Osteoblast (primary cell): ENCODE measurements around the gene FAF1. TPM values are rescaled to one million over a fixed set of nuclear protein-coding genes. Genes with fewer than 3 reads are reported as not detected.
A peak's percentile ranks its signal among the peaks of the same experiment; 100 is the strongest.

Experiments used
- DNase-seq: peaks from one replicate; pipeline ENCODE4 v3.0.0; 2011; ENCODE audit warnings: low spot score, mixed read lengths; ENCODE audit not compliant: insufficient read length; ENCODE audit errors: missing footprints
- H2AFZ ChIP-seq: 2 replicates; pipeline ENCODE4 v1.6.0; 2011; ENCODE audit warnings: mild to moderate bottlenecking, low read length
- H3K27ac ChIP-seq: 2 replicates; pipeline ENCODE4 v1.5.1; 2011; ENCODE audit warnings: mild to moderate bottlenecking, low read depth, low read length, moderate library complexity
- H3K27me3 ChIP-seq: 2 replicates; pipeline ENCODE4 v1.6.0; 2012; ENCODE audit warnings: mild to moderate bottlenecking, control low read depth, inconsistent platforms, low read length, moderate library complexity; ENCODE audit not compliant: insufficient read depth
- H3K36me3 ChIP-seq: 2 replicates; pipeline ENCODE4 v1.5.1; 2011; ENCODE audit warnings: mild to moderate bottlenecking, low read length, control low read depth, moderate library complexity; ENCODE audit not compliant: insufficient read depth
- H3K4me1 ChIP-seq: 2 replicates; pipeline ENCODE4 v1.5.1; 2011; ENCODE audit warnings: mild to moderate bottlenecking, low read length, control low read depth, moderate library complexity; ENCODE audit not compliant: insufficient read depth
- H3K4me2 ChIP-seq: 2 replicates; pipeline ENCODE4 v1.6.0; 2011; ENCODE audit warnings: mild to moderate bottlenecking, low read length; ENCODE audit not compliant: insufficient read depth
- H3K4me3 ChIP-seq: fragments of 200-600 bp; sonication (generic); 3 replicates; pipeline ENCODE4 v1.5.1; 2012; ENCODE audit warnings: mild to moderate bottlenecking, low read length, inconsistent platforms; ENCODE audit not compliant: insufficient read depth
- H3K79me2 ChIP-seq: 2 replicates; pipeline ENCODE4 v1.6.0; 2012; ENCODE audit warnings: mild to moderate bottlenecking, low read length, control low read depth, inconsistent platforms; ENCODE audit not compliant: insufficient read depth
- H3K9me3 ChIP-seq: 2 replicates; pipeline ENCODE4 v1.5.1; 2011; ENCODE audit warnings: low read depth, low read length, control low read depth
- H4K20me1 ChIP-seq: 2 replicates; pipeline ENCODE4 v1.6.0; 2012; ENCODE audit warnings: mild to moderate bottlenecking, low read length, control low read depth; ENCODE audit not compliant: insufficient read depth
- total RNA-seq: library from RNA; depleted of rRNA; stranded (reverse); fragments of >200 nt; gene quantifications from 2 replicates; pipeline ENCODE4 v1.2.3, GENCODE V29; 2012
- TF ChIP-seq, protein P1 (sequence below): IDR thresholded peaks from 2 replicates; pipeline ENCODE4 v1.5.1; 2011; ENCODE audit warnings: mild to moderate bottlenecking, low read depth, low read length, moderate library complexity; ENCODE audit errors: extremely low read depth

Gene FAF1
- total RNA-seq, 1 donor, result 40.5 TPM

GRCh38 chr1:50968158-50968820 is 8.2 kb upstream of the FAF1 start:
- Histone ChIP-seq H3K79me2 (peaks cover 46% of the 10 kb centered on the region), H4K20me1 (no peaks in the 10 kb centered on the region), H3K27me3 (no peaks in the 10 kb centered on the region), H3K4me1 (peaks cover 7% of the 10 kb centered on the region), H2AFZ (peak overlapping the region; percentile 97), H3K27ac (peak overlapping the region; percentile 98), H3K9me3 (no peaks in the 10 kb centered on the region), H3K4me3 (peak overlapping the region; percentile 97), H3K36me3 (no peaks in the 10 kb centered on the region), H3K4me2 (peak overlapping the region; percentile 99)
- peak; percentile 97 for DNase-seq
- TF ChIP-seq, protein P1, sequence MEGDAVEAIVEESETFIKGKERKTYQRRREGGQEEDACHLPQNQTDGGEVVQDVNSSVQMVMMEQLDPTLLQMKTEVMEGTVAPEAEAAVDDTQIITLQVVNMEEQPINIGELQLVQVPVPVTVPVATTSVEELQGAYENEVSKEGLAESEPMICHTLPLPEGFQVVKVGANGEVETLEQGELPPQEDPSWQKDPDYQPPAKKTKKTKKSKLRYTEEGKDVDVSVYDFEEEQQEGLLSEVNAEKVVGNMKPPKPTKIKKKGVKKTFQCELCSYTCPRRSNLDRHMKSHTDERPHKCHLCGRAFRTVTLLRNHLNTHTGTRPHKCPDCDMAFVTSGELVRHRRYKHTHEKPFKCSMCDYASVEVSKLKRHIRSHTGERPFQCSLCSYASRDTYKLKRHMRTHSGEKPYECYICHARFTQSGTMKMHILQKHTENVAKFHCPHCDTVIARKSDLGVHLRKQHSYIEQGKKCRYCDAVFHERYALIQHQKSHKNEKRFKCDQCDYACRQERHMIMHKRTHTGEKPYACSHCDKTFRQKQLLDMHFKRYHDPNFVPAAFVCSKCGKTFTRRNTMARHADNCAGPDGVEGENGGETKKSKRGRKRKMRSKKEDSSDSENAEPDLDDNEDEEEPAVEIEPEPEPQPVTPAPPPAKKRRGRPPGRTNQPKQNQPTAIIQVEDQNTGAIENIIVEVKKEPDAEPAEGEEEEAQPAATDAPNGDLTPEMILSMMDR, result peak; percentile 18

DNA sequence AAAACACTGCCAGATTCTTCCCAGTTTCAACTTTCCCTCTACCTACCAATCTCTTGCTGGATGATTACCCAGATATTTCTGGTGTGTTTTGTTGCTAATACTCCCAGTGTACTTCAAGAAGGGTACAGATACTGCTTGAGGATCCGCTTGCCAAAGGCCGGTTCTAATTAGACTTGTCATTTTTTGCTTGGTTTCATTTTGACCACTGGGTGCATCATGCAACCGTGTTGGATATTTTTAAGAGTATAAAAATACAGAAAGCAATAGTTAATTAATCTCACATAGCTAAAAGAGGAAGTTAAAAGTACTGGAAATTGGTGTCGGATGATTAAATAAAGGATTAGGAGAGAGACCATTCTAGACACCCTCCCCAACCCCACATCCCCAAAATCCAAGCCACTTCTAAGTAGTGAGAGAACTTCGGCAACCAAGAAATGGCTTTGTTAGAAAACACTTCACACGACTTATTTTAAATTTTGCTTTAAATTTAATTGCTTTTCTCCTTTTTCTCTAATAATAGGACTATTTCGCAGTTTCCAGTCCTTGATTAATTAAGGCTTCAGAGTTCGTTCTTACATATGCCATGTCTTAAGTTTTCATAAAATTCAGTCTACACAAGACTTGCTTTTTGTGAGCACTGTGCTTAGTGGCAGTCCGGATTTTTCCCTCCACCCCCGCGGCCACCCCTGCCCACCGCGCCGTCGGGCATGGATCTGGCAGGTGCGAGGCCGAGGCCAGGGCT is 7.5 kb upstream of the FAF1 start:
- H3K4me1 ChIP-seq, result peaks cover under 1% of the 10 kb centered on the region
- H2AFZ ChIP-seq, result peak overlapping the region; percentile 94
- H3K27me3 ChIP-seq, result no peaks in the 10 kb centered on the region
- no peaks in the 10 kb centered on the region for H3K9me3 ChIP-seq
- H3K36me3 ChIP-seq, result no peaks in the 10 kb centered on the region
- H3K4me2 ChIP-seq, result peak overlapping the region; percentile 99
- H3K27ac ChIP-seq, result peak overlapping the region; percentile 98
- peak overlapping the region; percentile 97 for H3K4me3 ChIP-seq
- DNase-seq, result no peak
- H3K79me2 ChIP-seq, result peaks cover 39% of the 10 kb centered on the region
- no peaks in the 10 kb centered on the region for H4K20me1 ChIP-seq
- TF ChIP-seq, protein P1, result no peak

GRCh38 chr1:50966991-50967390 is 6.9 kb upstream of the FAF1 start:
- H3K27ac ChIP-seq, result peak overlapping the region; percentile 98
- H3K79me2 ChIP-seq, result peaks cover 33% of the 10 kb centered on the region
- no peak for DNase-seq
- no peaks in the 10 kb centered on the region for H3K4me1 ChIP-seq
- TF ChIP-seq, protein P1, result no peak
- H3K27me3 ChIP-seq, result no peaks in the 10 kb centered on the region
- H4K20me1 ChIP-seq, result no peaks in the 10 kb centered on the region
- no peaks in the 10 kb centered on the region for H3K36me3 ChIP-seq
- peak overlapping the region; percentile 97 for H3K4me3 ChIP-seq
- H2AFZ ChIP-seq, result peak overlapping the region; percentile 94
- H3K4me2 ChIP-seq, result peak overlapping the region; percentile 99
- no peaks in the 10 kb centered on the region for H3K9me3 ChIP-seq

DNA sequence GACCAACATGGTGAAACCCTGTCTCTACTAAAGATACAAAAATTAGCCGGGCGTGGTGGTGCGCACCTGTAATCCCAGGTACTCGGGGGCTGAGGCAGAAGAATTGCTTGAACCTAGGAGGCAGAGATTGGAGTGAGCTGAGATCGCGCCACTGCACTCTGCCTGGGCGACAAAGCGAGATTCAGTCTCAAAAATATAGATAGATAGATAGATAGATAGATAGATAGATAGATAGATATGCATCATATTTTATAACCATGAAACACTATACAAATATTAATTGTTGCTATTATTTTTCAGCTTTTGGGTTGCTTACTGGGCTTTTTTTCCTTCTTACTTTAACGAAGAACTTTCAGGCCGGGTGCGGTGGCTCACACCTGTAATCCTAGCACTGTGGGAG is 4.8 kb upstream of the FAF1 start:
- Histone ChIP-seq H3K4me2 (no peak overlapping the region), H4K20me1 (no peaks in the 10 kb centered on the region), H3K4me3 (no peak overlapping the region), H3K79me2 (peaks cover 18% of the 10 kb centered on the region), H3K36me3 (no peaks in the 10 kb centered on the region), H2AFZ (no peak overlapping the region), H3K27ac (no peak overlapping the region), H3K27me3 (no peaks in the 10 kb centered on the region), H3K9me3 (no peaks in the 10 kb centered on the region), H3K4me1 (no peaks in the 10 kb centered on the region)
- no peak for DNase-seq
- TF ChIP-seq, protein P1, result no peak
